ENCODE results near the gene MCM3. TPM values are rescaled to one million over a fixed set of nuclear protein-coding genes. Genes with fewer than 3 reads are reported as not detected.

MCM3 gene
- total and polyA plus RNA-seq, 2 donors (not counting 1 experiment from before 2014, with no cell fraction given): 15.9 to 40.3 TPM

- no peak overlapping the region for H3K4me3 ChIP-seq (replicated peaks in 1 of 4; ENCODE audit: control extremely low read depth in 1 of 4, insufficient read depth in 1 of 4, low read depth in 3 of 4, low read length in 4 of 4)
- H3K79me2 ChIP-seq (ENCODE audit: control insufficient read depth, insufficient read depth, low read length): no peaks in the 10 kb centered on the region
- no peak overlapping the region for H3K4me2 ChIP-seq (ENCODE audit: extremely low read depth, insufficient read depth, low read length)
- TF ChIP-seq, protein P1, sequence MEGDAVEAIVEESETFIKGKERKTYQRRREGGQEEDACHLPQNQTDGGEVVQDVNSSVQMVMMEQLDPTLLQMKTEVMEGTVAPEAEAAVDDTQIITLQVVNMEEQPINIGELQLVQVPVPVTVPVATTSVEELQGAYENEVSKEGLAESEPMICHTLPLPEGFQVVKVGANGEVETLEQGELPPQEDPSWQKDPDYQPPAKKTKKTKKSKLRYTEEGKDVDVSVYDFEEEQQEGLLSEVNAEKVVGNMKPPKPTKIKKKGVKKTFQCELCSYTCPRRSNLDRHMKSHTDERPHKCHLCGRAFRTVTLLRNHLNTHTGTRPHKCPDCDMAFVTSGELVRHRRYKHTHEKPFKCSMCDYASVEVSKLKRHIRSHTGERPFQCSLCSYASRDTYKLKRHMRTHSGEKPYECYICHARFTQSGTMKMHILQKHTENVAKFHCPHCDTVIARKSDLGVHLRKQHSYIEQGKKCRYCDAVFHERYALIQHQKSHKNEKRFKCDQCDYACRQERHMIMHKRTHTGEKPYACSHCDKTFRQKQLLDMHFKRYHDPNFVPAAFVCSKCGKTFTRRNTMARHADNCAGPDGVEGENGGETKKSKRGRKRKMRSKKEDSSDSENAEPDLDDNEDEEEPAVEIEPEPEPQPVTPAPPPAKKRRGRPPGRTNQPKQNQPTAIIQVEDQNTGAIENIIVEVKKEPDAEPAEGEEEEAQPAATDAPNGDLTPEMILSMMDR (conservative IDR thresholded peaks at IDR 0.05 in 1 of 2, IDR thresholded peaks at IDR 0.05 in 1 of 2; ENCODE audit: low read depth in 1 of 2, low read length in 2 of 2): no peak
- no peak for TF ChIP-seq EZH2 (IDR thresholded peaks at IDR 0.05; ENCODE audit: low read length, missing control alignments)
- no peaks in the 10 kb centered on the region for H3K4me1 ChIP-seq (ENCODE audit: control insufficient read depth, extremely low read depth, insufficient read depth, low read length)
- H2AFZ ChIP-seq (ENCODE audit: low read length): no peak overlapping the region
- H3K27ac ChIP-seq (ENCODE audit: insufficient read depth, low read length): no peak overlapping the region
- no peaks in the 10 kb centered on the region for H3K36me3 ChIP-seq (ENCODE audit: control insufficient read depth, insufficient read depth, low read length)
- H3K27me3 ChIP-seq (ENCODE audit: control insufficient read depth, insufficient read depth, low read length): no peaks in the 10 kb centered on the region
- H3K9me3 ChIP-seq (ENCODE audit: control insufficient read depth, insufficient read depth, low read depth, low read length): no peaks in the 10 kb centered on the region
- no peak for DNase-seq (ENCODE audit: low read depth in 2 of 2)
- H3K9ac ChIP-seq (ENCODE audit: insufficient read depth, low read length): no peak overlapping the region
- H4K20me1 ChIP-seq (ENCODE audit: control insufficient read depth, extremely low read depth, insufficient read depth, low read length): no peaks in the 10 kb centered on the region
Observed at GRCh38 chr6:52231406-52232127, 53.0 kb downstream of the MCM3 start.

DNA sequence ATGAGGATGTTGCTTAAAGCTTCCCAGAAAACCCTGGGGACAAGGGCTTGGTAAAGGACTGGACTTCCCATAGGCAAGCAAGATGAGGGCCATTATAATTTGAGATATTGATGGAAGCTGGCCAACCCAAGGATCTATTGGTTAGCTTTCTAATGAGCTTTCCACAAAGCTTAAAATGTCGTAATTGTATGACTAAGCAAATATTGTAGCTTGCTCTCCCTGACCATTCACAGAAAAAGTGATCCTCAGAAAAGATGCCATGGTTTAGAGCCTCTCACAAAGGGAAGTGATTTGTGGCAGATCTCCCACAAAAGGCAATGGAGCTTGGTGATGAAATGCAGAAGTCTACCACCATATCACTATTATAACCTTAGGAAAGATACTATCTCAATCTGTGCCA lies 53.9 kb downstream of the MCM3 start:
- no peak overlapping the region for H3K4me2 ChIP-seq (ENCODE audit: extremely low read depth, insufficient read depth, low read length)
- H3K79me2 ChIP-seq (ENCODE audit: control insufficient read depth, insufficient read depth, low read length): no peaks in the 10 kb centered on the region
- no peaks in the 10 kb centered on the region for H3K36me3 ChIP-seq (ENCODE audit: control insufficient read depth, insufficient read depth, low read length)
- H3K4me1 ChIP-seq (ENCODE audit: control insufficient read depth, extremely low read depth, insufficient read depth, low read length): no peaks in the 10 kb centered on the region
- no peak overlapping the region for H3K4me3 ChIP-seq (replicated peaks in 1 of 4; ENCODE audit: control extremely low read depth in 1 of 4, insufficient read depth in 1 of 4, low read depth in 3 of 4, low read length in 4 of 4)
- H3K27ac ChIP-seq (ENCODE audit: insufficient read depth, low read length): no peak overlapping the region
- no peaks in the 10 kb centered on the region for H4K20me1 ChIP-seq (ENCODE audit: control insufficient read depth, extremely low read depth, insufficient read depth, low read length)
- no peaks in the 10 kb centered on the region for H3K9me3 ChIP-seq (ENCODE audit: control insufficient read depth, insufficient read depth, low read depth, low read length)
- DNase-seq (ENCODE audit: low read depth in 2 of 2): no peak
- no peak for TF ChIP-seq EZH2 (IDR thresholded peaks at IDR 0.05; ENCODE audit: low read length, missing control alignments)
- TF ChIP-seq, protein P1 (conservative IDR thresholded peaks at IDR 0.05 in 1 of 2, IDR thresholded peaks at IDR 0.05 in 1 of 2; ENCODE audit: low read depth in 1 of 2, low read length in 2 of 2): no peak
- no peak overlapping the region for H2AFZ ChIP-seq (ENCODE audit: low read length)
- H3K9ac ChIP-seq (ENCODE audit: insufficient read depth, low read length): no peak overlapping the region
- no peaks in the 10 kb centered on the region for H3K27me3 ChIP-seq (ENCODE audit: control insufficient read depth, insufficient read depth, low read length)

DNA sequence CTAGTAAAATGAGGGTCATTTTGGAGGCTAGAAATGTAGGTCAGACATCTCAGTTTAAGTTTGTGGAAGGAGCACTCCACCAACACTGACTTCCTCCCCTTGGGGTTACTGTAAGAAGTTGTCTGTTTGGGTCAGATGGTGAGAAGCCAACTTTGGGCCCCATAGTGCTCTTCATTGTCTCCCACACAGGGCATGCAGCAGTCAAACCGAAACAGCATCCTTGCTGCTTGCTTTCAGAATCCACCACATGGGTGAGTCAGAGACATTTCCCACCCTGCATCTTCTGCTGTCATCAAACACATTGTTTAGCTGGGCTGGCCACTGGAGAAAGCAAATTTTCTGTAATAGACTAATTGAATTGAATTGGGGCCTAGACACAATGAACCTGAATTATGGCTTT lies 57.0 kb downstream of the MCM3 start:
- no peak for DNase-seq (ENCODE audit: low read depth in 2 of 2)
- H3K4me2 ChIP-seq (ENCODE audit: extremely low read depth, insufficient read depth, low read length): no peak overlapping the region
- no peak overlapping the region for H2AFZ ChIP-seq (ENCODE audit: low read length)
- H3K27ac ChIP-seq (ENCODE audit: insufficient read depth, low read length): no peak overlapping the region
- H3K4me3 ChIP-seq (replicated peaks in 1 of 4; ENCODE audit: control extremely low read depth in 1 of 4, insufficient read depth in 1 of 4, low read depth in 3 of 4, low read length in 4 of 4): no peak overlapping the region
- TF ChIP-seq, protein P1 (conservative IDR thresholded peaks at IDR 0.05 in 1 of 2, IDR thresholded peaks at IDR 0.05 in 1 of 2; ENCODE audit: low read depth in 1 of 2, low read length in 2 of 2): no peak
- no peak for TF ChIP-seq EZH2 (IDR thresholded peaks at IDR 0.05; ENCODE audit: low read length, missing control alignments)
- H3K27me3 ChIP-seq (ENCODE audit: control insufficient read depth, insufficient read depth, low read length): no peaks in the 10 kb centered on the region
- H3K79me2 ChIP-seq (ENCODE audit: control insufficient read depth, insufficient read depth, low read length): no peaks in the 10 kb centered on the region
- H3K4me1 ChIP-seq (ENCODE audit: control insufficient read depth, extremely low read depth, insufficient read depth, low read length): no peaks in the 10 kb centered on the region
- H3K36me3 ChIP-seq (ENCODE audit: control insufficient read depth, insufficient read depth, low read length): no peaks in the 10 kb centered on the region
- H3K9me3 ChIP-seq (ENCODE audit: control insufficient read depth, insufficient read depth, low read depth, low read length): no peaks in the 10 kb centered on the region
- no peak overlapping the region for H3K9ac ChIP-seq (ENCODE audit: insufficient read depth, low read length)
- no peaks in the 10 kb centered on the region for H4K20me1 ChIP-seq (ENCODE audit: control insufficient read depth, extremely low read depth, insufficient read depth, low read length)
